AG09319 (cell line): Measurements from ENCODE around the gene NLN.

Experiments
- DNase-seq: peaks from one replicate; pipeline ENCODE4 v3.0.0-alpha.2; 2010; ENCODE audit warnings: low read depth; ENCODE audit errors: extremely low read depth
- TF ChIP-seq, protein P1 (sequence below): IDR thresholded peaks from 2 replicates; pipeline ENCODE4 v1.5.1; 2011; ENCODE audit warnings: low read depth, mild to moderate bottlenecking, inconsistent platforms, low read length, moderate library complexity

The NLN gene

DNA sequence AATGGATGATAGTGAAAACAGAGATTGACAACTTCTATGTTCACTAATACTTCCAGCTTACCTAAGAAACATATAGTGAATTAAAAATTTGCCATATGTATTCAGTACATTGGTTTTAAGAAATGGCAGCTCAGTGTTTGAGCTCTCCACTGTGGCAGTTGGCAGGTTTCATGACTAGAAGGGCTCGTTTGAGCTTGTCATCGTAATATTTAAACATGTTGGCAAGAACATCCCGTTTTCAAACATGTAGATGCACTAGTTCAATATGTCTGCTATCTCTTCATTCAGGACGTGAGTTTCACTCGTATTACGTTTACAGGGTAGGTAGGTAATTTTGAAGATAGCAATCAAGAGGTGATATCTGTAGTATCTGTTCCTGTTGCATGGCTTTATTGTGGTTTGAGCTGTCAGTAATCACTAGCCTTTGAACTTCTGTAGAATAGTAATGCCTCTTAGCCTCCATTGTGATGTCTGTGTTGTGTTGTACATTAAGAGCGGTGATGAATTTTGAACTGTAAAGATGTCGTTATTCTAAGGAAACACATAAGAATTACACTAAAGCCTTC, 74.8 kb downstream of the NLN start:
- TF ChIP-seq, protein P1, sequence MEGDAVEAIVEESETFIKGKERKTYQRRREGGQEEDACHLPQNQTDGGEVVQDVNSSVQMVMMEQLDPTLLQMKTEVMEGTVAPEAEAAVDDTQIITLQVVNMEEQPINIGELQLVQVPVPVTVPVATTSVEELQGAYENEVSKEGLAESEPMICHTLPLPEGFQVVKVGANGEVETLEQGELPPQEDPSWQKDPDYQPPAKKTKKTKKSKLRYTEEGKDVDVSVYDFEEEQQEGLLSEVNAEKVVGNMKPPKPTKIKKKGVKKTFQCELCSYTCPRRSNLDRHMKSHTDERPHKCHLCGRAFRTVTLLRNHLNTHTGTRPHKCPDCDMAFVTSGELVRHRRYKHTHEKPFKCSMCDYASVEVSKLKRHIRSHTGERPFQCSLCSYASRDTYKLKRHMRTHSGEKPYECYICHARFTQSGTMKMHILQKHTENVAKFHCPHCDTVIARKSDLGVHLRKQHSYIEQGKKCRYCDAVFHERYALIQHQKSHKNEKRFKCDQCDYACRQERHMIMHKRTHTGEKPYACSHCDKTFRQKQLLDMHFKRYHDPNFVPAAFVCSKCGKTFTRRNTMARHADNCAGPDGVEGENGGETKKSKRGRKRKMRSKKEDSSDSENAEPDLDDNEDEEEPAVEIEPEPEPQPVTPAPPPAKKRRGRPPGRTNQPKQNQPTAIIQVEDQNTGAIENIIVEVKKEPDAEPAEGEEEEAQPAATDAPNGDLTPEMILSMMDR: no peak
- DNase-seq: no peak

DNA sequence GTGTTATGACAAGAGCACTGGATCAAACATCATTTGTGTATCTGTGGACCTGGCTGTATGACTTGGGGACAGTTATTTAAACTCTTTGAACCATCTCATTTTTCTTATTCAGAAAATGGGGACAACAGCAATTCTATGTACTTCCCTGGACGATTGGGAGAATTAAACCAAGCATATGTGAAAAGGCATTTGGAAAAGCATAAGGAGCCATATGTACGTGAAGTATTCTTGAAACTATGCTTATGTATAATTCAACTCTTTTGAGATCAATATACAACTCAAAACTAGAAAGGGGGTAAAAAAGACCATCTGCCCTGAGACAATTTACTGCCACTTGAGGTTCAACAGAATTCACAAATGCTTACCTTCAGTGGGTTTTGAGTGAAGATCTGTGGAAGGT, 75.5 kb downstream of the NLN start:
- TF ChIP-seq, protein P1: no peak
- no peak for DNase-seq

DNA sequence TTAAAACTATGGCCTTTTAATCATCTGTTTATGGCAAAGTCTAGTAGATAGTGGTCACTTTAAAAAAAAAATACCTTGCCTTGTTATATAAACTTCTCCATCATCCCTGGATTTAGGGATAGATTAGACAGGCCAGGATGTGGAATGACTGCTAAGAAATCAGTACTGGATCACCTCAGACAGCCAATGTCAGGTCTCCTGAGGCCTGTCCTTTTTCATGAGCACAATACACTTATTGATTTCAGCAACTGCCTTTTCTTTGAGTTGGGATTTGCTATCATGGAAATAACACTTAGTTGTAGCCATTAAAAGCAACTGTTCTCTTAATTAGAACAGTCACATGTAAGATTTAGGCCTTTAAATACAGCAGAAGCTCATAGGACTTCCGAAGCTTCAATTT, 77.9 kb downstream of the NLN start:
- DNase-seq: no peak
- TF ChIP-seq, protein P1: no peak

DNA sequence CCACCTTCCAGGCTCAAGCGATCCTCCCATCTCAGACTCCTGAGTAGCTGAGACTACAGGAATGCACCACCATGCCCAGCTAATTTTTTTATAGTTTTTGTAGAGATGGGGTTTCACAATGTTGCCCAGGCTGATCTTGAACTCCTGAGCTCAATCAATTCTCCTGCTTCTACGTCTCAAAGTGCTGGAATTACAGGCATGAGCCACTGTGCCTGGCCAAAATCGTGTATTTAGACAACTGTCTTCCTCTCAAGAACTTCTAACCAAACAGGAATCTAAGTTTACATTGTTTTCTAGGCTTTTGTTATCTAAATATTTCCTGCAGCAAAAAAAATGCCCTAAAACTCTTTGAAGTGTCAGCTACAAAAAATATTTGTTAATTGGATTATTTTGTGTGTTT, 78.8 kb downstream of the NLN start:
- DNase-seq: no peak
- TF ChIP-seq, protein P1: no peak

DNA sequence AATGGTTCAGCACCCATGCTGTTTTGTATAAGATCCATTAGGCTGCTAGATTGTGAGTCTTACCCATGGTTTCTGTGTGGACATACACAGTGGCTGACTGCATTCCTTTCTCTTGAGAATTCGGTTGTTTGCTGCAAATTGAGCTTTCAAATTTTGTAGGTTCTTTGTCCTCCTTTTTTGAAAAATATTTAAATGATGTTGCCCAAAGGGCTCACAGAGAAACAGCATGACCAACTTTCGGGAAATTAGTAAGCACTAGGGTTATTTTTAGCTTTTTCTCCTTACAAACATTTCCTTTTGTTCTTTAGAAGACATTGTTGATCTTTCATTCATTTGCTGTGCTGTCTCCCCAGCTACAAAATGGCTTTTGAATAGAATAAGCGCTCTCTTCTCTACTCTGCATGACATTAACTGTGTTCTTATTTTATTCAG, 79.4 kb downstream of the NLN start:
- DNase-seq: no peak
- TF ChIP-seq, protein P1: no peak

DNA sequence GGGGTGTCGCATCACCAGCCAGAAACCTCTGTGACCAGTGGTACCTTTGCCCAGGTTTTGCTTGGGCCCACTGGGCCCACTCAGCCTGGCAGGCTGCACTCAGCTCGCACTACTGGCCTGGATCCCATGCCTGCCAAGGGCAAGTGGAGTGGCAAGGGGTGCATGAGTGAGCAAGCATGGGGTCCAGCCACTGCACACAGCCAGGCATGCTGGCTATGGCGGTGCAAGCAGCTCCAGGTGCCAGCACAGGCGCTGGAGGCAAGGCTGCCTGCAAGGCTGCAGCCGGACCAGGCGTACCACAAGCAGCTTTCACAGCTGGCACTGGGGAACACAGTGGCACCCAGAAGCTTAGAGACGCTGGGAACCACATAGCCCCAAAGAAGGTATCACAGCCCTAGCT, 80.1 kb downstream of the NLN start:
- TF ChIP-seq, protein P1: no peak
- no peak for DNase-seq

DNA sequence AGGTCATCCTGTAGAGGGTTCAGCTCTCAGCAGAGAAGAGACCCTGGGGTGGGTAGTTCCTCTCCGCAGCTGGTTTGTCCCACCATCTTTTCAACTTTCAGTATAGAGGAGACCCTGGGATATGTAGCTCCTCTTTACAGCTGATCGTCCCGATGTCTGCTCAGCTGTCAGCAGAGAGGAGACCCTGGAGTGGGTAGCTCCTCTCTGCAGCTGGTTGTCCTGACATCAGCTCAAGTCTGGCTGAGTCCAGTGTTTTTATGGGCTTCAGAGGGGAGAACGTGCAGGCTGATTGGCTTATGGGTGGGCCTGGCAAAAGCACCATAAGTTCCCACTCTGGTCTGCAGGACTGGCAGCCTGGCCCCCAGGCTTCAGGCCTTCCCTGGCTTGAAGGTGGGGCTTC, 80.8 kb downstream of the NLN start:
- TF ChIP-seq, protein P1: no peak
- no peak for DNase-seq
